Measurements from ENCODE around the gene CD47. TPM values are rescaled to one million over a fixed set of nuclear protein-coding genes. Genes with fewer than 3 reads are reported as not detected.
A peak's percentile ranks its signal among the peaks of the same experiment; 100 is the strongest.

Gene CD47
- total and polyA plus RNA-seq, 10 of the 15 experiments (the other 5 are each of a cell fraction or from before 2014, with no cell fraction given), result 22.9 to 175 (median 81.1) TPM

GRCh38 chr3:108062051-108062450, 28.8 kb downstream of the CD47 start:
- Histone ChIP-seq H3K27me3 (replicated peaks in 1 of 2; ENCODE audit: control insufficient read depth in 2 of 2, insufficient read depth in 2 of 2, low read length in 1 of 2) (no peaks in the 10 kb centered on the region), H3K9me3 (replicated peaks; ENCODE audit: control insufficient read depth, insufficient read depth, low read length) (no peaks in the 10 kb centered on the region), H2AFZ (ENCODE audit: control insufficient read depth, low read depth, low read length) (no peak overlapping the region), H3K36me3 (ENCODE audit: control insufficient read depth in 2 of 2, insufficient read depth in 2 of 2, low read length in 1 of 2) (peaks cover 4 to 21% of the 10 kb centered on the region in 2 experiments; a peak in 3 of 4 replicates), H3K79me2 (ENCODE audit: control insufficient read depth, insufficient read depth, low read length) (peaks cover 26% of the 10 kb centered on the region), H3K4me3 (no peak overlapping the region), H4K20me1 (ENCODE audit: control insufficient read depth, insufficient read depth) (no peaks in the 10 kb centered on the region), H3K27ac (ENCODE audit: control insufficient read depth, insufficient read depth) (no peak overlapping the region), H3K9ac (ENCODE audit: control insufficient read depth, insufficient read depth, low read length) (no peak overlapping the region), H3K4me1 (ENCODE audit: control insufficient read depth, insufficient read depth, low read length) (no peaks in the 10 kb centered on the region), H3K4me2 (ENCODE audit: control insufficient read depth, insufficient read depth) (no peak overlapping the region)
- POLR2A ChIA-PET, result interaction anchor here (0.7 to 0.9 kb wide), 3 partner anchors 30 to 88 kb away, joined by 3 read pairs; no protein-coding TSS in a partner anchor
- in situ Hi-C loops (cut with MboI), result no loop called here
- no peak for FAIRE-seq
- SMC1A ChIA-PET (ENCODE audit: uncharacterized antibody, unreplicated experiment), result interaction anchor here (0.7 to 1.2 kb wide), 3 partner anchors 9 to 443 kb away, joined by 3 to 5 read pairs (median 4); no protein-coding TSS in a partner anchor
- intact Hi-C loops (cut with micrococcal nuclease; ENCODE audit: unreplicated experiment), result no loop called here
- BruUV-seq (replicated peaks), result no TSS peak
- RAD21 ChIA-PET (ENCODE audit: unreplicated experiment), result interaction anchor here (1.0 kb wide), 1 partner anchor 39 kb away, joined by 4 read pairs; no protein-coding TSS in a partner anchor
- CTCF ChIA-PET, result interaction anchor here (0.7 to 1.4 kb wide), 2 partner anchors 8 to 9 kb away, joined by 3 read pairs; no protein-coding TSS in a partner anchor
- ATAC-seq, result peak; percentile 83
- DNase-seq (ENCODE audit: low read depth, low spot score), result no peak
- no peak for TF ChIP-seq MYC (IDR thresholded peaks at IDR 0.05; ENCODE audit: insufficient read depth, insufficient read length, insufficient replicate concordance, low read length, severe bottlenecking)
- peak; percentile 43; the same call in 1 of the 2 replicates for TF ChIP-seq RUNX3 (IDR thresholded peaks at IDR 0.05; ENCODE audit: low read length)
- TF ChIP-seq E2F8 (IDR thresholded peaks at IDR 0.05; ENCODE audit: low read depth, partially characterized antibody), result no peak
- TF ChIP-seq ZNF384 (IDR thresholded peaks at IDR 0.05; ENCODE audit: borderline replicate concordance, low read depth, low read length), result no peak
- TF ChIP-seq MTA2 (IDR thresholded peaks at IDR 0.05; ENCODE audit: low read depth), result no peak
- peak; percentile 58 for TF ChIP-seq JUNB (IDR thresholded peaks at IDR 0.05)
- no peak for TF ChIP-seq SREBF1 (IDR thresholded peaks at IDR 0.05; ENCODE audit: low read length)
- no peak for TF ChIP-seq SRF (IDR thresholded peaks at IDR 0.05; ENCODE audit: low read depth in 2 of 2, low read length in 2 of 2)
- no peak for TF ChIP-seq STAT1 (conservative IDR thresholded peaks at IDR 0.05)
- peak; percentile 48; the same call in 1 of the 2 replicates for TF ChIP-seq NFIC (IDR thresholded peaks at IDR 0.05; ENCODE audit: low read depth, low read length)
- no peak for TF ChIP-seq CHD2 (IDR thresholded peaks at IDR 0.05; ENCODE audit: borderline replicate concordance, low read depth, low read length)
- TF ChIP-seq MYB (IDR thresholded peaks at IDR 0.05; ENCODE audit: borderline replicate concordance, low read depth, low read length), result no peak
- peak in 1 of 2 experiments; percentile 56; a peak in 1 of 4 replicates for TF ChIP-seq ETV6 (conservative IDR thresholded peaks at IDR 0.05 in 1 of 2, IDR thresholded peaks at IDR 0.05 in 1 of 2; ENCODE audit: borderline replicate concordance in 1 of 2, low read depth in 1 of 2)
- TF ChIP-seq POU2F2 (IDR thresholded peaks at IDR 0.05; ENCODE audit: borderline replicate concordance, low read depth, low read length), result no peak
- TF ChIP-seq SMAD1 (IDR thresholded peaks at IDR 0.05; ENCODE audit: low read depth, partially characterized antibody), result no peak
- WGBS (ENCODE audit: insufficient coverage, insufficient replicate concordance, low lambda C conversion rate, missing lambda C conversion rate), result 0% methylated on average over 1 of the region's 1 CpG
